ENCODE results near the gene PCSK6.
A peak's percentile ranks its signal among the peaks of the same experiment; 100 is the strongest.

The PCSK6 gene

DNA sequence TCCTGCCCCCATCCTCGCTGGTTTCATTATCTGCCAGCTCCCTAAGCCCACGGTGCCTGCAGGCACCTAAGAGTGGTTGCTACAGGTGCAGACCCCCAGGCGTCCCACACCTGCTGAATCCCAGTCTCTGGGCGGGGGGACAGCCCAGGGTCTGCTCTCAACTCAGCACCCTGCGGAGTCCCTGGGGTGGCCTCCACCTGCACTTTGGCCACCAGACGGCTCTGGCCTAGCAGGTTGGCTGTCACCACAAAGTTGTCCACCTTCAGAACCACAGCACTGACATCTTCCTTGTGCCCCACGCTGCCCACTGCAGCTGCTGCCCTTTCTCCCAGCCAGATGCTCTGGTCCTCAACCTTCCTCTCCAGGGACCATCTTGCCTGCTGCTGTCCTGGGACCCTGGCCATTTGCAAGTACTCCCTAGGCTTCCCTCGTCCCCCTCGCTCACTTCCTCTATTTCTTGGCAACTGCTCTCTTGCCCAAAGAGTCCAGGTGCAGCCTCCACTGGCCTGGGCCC, 159.6 kb downstream of the PCSK6 start:
- Histone ChIP-seq H3K4me1 (no peaks in the 10 kb centered on the region), H3K27ac (no peak overlapping the region), H3K9me3 (no peaks in the 10 kb centered on the region), H3K4me3 (no peak overlapping the region), H3K27me3 (peaks cover 0 to 6% of the 10 kb centered on the region in 2 donors), H3K36me3 (no peaks in the 10 kb centered on the region)
- TF ChIP-seq, protein P1, sequence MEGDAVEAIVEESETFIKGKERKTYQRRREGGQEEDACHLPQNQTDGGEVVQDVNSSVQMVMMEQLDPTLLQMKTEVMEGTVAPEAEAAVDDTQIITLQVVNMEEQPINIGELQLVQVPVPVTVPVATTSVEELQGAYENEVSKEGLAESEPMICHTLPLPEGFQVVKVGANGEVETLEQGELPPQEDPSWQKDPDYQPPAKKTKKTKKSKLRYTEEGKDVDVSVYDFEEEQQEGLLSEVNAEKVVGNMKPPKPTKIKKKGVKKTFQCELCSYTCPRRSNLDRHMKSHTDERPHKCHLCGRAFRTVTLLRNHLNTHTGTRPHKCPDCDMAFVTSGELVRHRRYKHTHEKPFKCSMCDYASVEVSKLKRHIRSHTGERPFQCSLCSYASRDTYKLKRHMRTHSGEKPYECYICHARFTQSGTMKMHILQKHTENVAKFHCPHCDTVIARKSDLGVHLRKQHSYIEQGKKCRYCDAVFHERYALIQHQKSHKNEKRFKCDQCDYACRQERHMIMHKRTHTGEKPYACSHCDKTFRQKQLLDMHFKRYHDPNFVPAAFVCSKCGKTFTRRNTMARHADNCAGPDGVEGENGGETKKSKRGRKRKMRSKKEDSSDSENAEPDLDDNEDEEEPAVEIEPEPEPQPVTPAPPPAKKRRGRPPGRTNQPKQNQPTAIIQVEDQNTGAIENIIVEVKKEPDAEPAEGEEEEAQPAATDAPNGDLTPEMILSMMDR (IDR thresholded peaks at IDR 0.05): no peak
- intact Hi-C loops (cut with DNase I; ENCODE audit: low total_unique reads): no loop called here
- DNase-seq: no peak

- H3K27me3 ChIP-seq: peaks cover 0 to 6% of the 10 kb centered on the region in 2 donors
- H3K36me3 ChIP-seq: no peaks in the 10 kb centered on the region
- DNase-seq: no peak
- no peak overlapping the region for H3K27ac ChIP-seq
- H3K4me3 ChIP-seq: no peak overlapping the region
- intact Hi-C loops (cut with DNase I; ENCODE audit: low total_unique reads): no loop called here
- no peaks in the 10 kb centered on the region for H3K9me3 ChIP-seq
- no peaks in the 10 kb centered on the region for H3K4me1 ChIP-seq
- TF ChIP-seq, protein P1 (IDR thresholded peaks at IDR 0.05): no peak
Measured at GRCh38 chr15:101329309-101329863, 160.1 kb downstream of the PCSK6 start.

DNA sequence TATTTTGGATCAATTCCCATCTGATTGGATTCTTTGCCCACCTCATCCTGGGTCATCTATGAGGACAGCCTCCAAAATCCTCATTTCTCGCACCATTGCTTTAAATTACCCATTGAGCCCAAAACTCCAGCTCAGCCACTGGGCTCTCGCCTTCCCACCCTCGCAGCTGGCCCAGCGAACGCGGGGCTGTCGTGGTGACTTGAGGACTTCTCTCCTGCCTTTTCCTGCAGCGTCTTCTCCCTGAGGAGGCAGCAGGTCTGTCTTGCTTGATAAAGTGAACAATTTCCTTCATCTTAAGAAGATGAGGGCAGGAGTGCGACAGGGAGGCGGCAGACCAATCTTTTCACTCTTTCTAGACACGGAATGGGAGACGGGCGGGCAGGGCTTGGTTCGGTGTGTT, 161.5 kb downstream of the PCSK6 start:
- Histone ChIP-seq H3K36me3 (no peaks in the 10 kb centered on the region), H3K27me3 (peaks cover 0 to 6% of the 10 kb centered on the region in 2 donors), H3K27ac (no peak overlapping the region), H3K4me1 (no peaks in the 10 kb centered on the region), H3K9me3 (no peaks in the 10 kb centered on the region), H3K4me3 (no peak overlapping the region)
- intact Hi-C loops (cut with DNase I; ENCODE audit: low total_unique reads): no loop called here
- TF ChIP-seq, protein P1 (IDR thresholded peaks at IDR 0.05): no peak
- DNase-seq: no peak

DNA sequence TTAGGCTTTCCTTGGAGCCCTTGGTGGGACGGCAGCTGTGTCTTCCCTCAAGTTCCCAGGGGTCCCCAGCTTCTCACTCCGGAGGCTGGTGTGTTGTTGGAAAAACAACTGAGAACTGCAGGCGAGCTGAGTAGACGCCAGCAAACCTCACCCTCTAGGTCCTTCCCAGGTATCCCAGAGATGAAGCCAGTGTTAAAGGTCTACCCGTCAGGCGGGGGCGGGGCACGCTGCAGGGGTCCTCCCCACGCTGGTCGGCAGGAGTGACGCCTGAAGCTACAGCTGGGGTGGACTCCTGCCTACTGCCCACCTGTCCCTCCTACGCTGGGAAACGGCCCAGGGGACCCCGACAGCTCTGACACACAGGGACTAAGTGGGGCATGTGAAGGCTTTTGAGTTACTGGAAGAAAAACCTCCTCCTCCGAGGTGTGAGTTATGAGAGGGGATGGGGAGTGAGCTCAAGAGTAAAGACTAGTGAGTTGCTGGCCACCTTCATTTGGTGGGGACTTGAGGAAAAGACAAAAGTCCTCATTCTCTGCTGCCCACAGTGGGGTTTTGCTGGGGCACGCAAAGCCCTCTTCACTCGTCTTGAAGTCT, 162.3 kb downstream of the PCSK6 start:
- TF ChIP-seq, protein P1 (IDR thresholded peaks at IDR 0.05): no peak
- intact Hi-C loops (cut with DNase I; ENCODE audit: low total_unique reads): no loop called here
- Histone ChIP-seq H3K4me3 (no peak overlapping the region), H3K36me3 (no peaks in the 10 kb centered on the region), H3K4me1 (no peaks in the 10 kb centered on the region), H3K9me3 (no peaks in the 10 kb centered on the region), H3K27ac (no peak overlapping the region), H3K27me3 (peaks cover 0 to 6% of the 10 kb centered on the region in 2 donors)
- DNase-seq: no peak

- no peaks in the 10 kb centered on the region for H3K36me3 ChIP-seq
- intact Hi-C loops (cut with DNase I; ENCODE audit: low total_unique reads): no loop called here
- H3K27me3 ChIP-seq: peaks cover 0 to 6% of the 10 kb centered on the region in 2 donors
- H3K27ac ChIP-seq: no peak overlapping the region
- H3K9me3 ChIP-seq: no peaks in the 10 kb centered on the region
- TF ChIP-seq, protein P1 (IDR thresholded peaks at IDR 0.05): no peak
- no peak overlapping the region for H3K4me3 ChIP-seq
- H3K4me1 ChIP-seq: no peaks in the 10 kb centered on the region
- DNase-seq: peak in 1 of 2 donors; percentile 37
Measured at GRCh38 chr15:101326462-101327146, 162.9 kb downstream of the PCSK6 start.
